Fibroblast of pulmonary artery (primary cell): ENCODE data around the gene ACSL4.

Source experiments
- DNase-seq: peaks from one replicate; pipeline ENCODE4 v3.0.0-alpha.2; 2010; ENCODE audit warnings: low read depth
- H3K4me3 ChIP-seq: replicated peaks from 2 replicates; pipeline ENCODE4 v1.5.1; 2011; ENCODE audit warnings: low read depth, mild to moderate bottlenecking, control low read depth, low read length, moderate library complexity
- CTCF ChIP-seq: IDR thresholded peaks from 2 replicates; pipeline ENCODE4 v1.5.1; 2011; ENCODE audit warnings: mild to moderate bottlenecking, control low read depth, low read length, inconsistent platforms; ENCODE audit errors: missing control alignments

Gene ACSL4

GRCh38 chrX:109695637-109696036, 37.4 kb downstream of the ACSL4 start:
- H3K4me3 ChIP-seq, result no peak overlapping the region
- TF ChIP-seq CTCF, result no peak
- DNase-seq, result no peak

- H3K4me3 ChIP-seq, result no peak overlapping the region
- DNase-seq, result no peak
- no peak for TF ChIP-seq CTCF
Measured at GRCh38 chrX:109691752-109692151, 41.3 kb downstream of the ACSL4 start.

GRCh38 chrX:109691277-109691676, 41.8 kb downstream of the ACSL4 start:
- no peak for TF ChIP-seq CTCF
- no peak for DNase-seq
- H3K4me3 ChIP-seq, result no peak overlapping the region

GRCh38 chrX:109687903-109688302, 45.2 kb downstream of the ACSL4 start:
- no peak overlapping the region for H3K4me3 ChIP-seq
- TF ChIP-seq CTCF, result no peak
- DNase-seq, result no peak

- no peak overlapping the region for H3K4me3 ChIP-seq
- DNase-seq, result no peak
- TF ChIP-seq CTCF, result no peak
Measured at GRCh38 chrX:109685656-109686078, 47.4 kb downstream of the ACSL4 start.

- no peak for DNase-seq
- H3K4me3 ChIP-seq, result no peak overlapping the region
- no peak for TF ChIP-seq CTCF
Measured at GRCh38 chrX:109684136-109684535, 48.9 kb downstream of the ACSL4 start.

- no peak for DNase-seq
- no peak overlapping the region for H3K4me3 ChIP-seq
- no peak for TF ChIP-seq CTCF
Measured at GRCh38 chrX:109681475-109682081, 51.5 kb downstream of the ACSL4 start.
